OCI-LY3 (cell line): ENCODE results near the gene MAN1A2.

Experiments
- H2AFZ ChIP-seq: fragments of 200-600, 300-600 bp; shearing (Covaris generic); 2 replicates; pipeline ENCODE4 v1.6.0; 2014; ENCODE audit warnings: antibody characterized with exemption, low read depth, low read length
- H3K27ac ChIP-seq: fragments of 200-600, 300-600 bp; sonication (generic); 2 replicates; pipeline ENCODE4 v1.5.1; 2014; ENCODE audit warnings: mild to moderate bottlenecking, low read length, moderate library complexity, mixed read lengths
- H3K27me3 ChIP-seq: fragments of 200-600, 300-600 bp; sonication (generic); 2 replicates; pipeline ENCODE4 v1.6.1; 2014; ENCODE audit warnings: low read depth, low read length, mixed read lengths
- H3K36me3 ChIP-seq: fragments of 200-600, 300-600 bp; sonication (generic); replicated peaks from 2 replicates; pipeline ENCODE3; 2014; ENCODE audit warnings: low read depth, low read length, mixed read lengths
- H3K4me1 ChIP-seq: fragments of 300-600, 200-600 bp; sonication (generic); 2 replicates; pipeline ENCODE4 v1.6.1; 2014; ENCODE audit warnings: low read length, mixed read lengths
- H3K4me2 ChIP-seq: fragments of 200-600, 300-600 bp; sonication (generic); 2 replicates; pipeline ENCODE4 v1.6.1; 2014; ENCODE audit warnings: low read length, mixed read lengths
- H3K4me3 ChIP-seq: fragments of 300-600, 200-600 bp; sonication (generic); 2 replicates; pipeline ENCODE4 v1.5.1; 2014; ENCODE audit warnings: antibody characterized with exemption, mild to moderate bottlenecking, low read length, moderate library complexity
- H3K79me2 ChIP-seq: fragments of 300-600, 200-600 bp; shearing (Covaris generic); 2 replicates; pipeline ENCODE4 v1.6.1; 2014; ENCODE audit warnings: mild to moderate bottlenecking, low read length, mixed read lengths
- H3K9ac ChIP-seq: fragments of 300-600, 200-600 bp; shearing (Covaris generic); 2 replicates; pipeline ENCODE4 v1.6.0; 2014; ENCODE audit warnings: mild to moderate bottlenecking, low read length, moderate library complexity
- H3K9me3 ChIP-seq: fragments of 200-600, 300-600 bp; shearing (Covaris generic); 2 replicates; pipeline ENCODE4 v1.6.1; 2014; ENCODE audit warnings: low read length, mixed read lengths; ENCODE audit not compliant: insufficient read depth
- H4K20me1 ChIP-seq: fragments of 200-600, 300-600 bp; sonication (generic); 2 replicates; pipeline ENCODE4 v1.6.1; 2016; ENCODE audit warnings: low read length, mixed read lengths; ENCODE audit not compliant: insufficient read depth
- CTCF ChIP-seq: fragments of 200-600, 300-600 bp; sonication (generic); IDR thresholded peaks from 2 replicates; pipeline ENCODE4 v1.5.1; 2014; ENCODE audit warnings: antibody characterized with exemption, low read length, low read depth
- EZH2phosphoT487 ChIP-seq: fragments of 200-600 bp; shearing (Covaris generic); IDR thresholded peaks from 2 replicates; pipeline ENCODE4 v1.6.1; 2018; ENCODE audit warnings: antibody characterized with exemption, mixed run types, low read depth

Gene MAN1A2

DNA sequence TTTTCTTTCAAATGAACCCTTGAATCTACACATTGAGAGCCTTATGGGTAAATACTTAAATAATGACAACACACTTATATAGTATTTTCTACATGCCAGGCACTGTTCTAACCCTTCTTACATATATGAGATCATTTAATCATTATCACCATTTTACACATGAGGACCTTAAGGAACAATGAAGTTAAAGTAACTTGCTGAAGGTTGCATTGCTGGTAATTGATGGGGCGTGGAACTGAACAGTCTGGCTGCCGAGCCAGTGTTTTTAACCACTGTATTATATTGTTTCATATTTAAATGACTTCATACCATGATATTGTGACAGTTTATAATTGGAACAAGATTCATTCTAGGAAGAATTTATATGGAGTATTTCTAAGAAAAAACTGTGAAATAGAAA is 126.7 kb downstream of the MAN1A2 start:
- no peak overlapping the region for H2AFZ ChIP-seq
- no peaks in the 10 kb centered on the region for H3K36me3 ChIP-seq
- H3K27me3 ChIP-seq: no peaks in the 10 kb centered on the region
- no peaks in the 10 kb centered on the region for H3K4me1 ChIP-seq
- no peak overlapping the region for H3K27ac ChIP-seq
- TF ChIP-seq CTCF (no peak), EZH2phosphoT487 (no peak)
- no peak overlapping the region for H3K4me3 ChIP-seq
- H3K79me2 ChIP-seq: no peaks in the 10 kb centered on the region
- no peak overlapping the region for H3K4me2 ChIP-seq
- no peak overlapping the region for H3K9ac ChIP-seq
- no peaks in the 10 kb centered on the region for H4K20me1 ChIP-seq
- H3K9me3 ChIP-seq: no peaks in the 10 kb centered on the region

- no peaks in the 10 kb centered on the region for H3K9me3 ChIP-seq
- H4K20me1 ChIP-seq: no peaks in the 10 kb centered on the region
- no peak overlapping the region for H3K9ac ChIP-seq
- H3K36me3 ChIP-seq: no peaks in the 10 kb centered on the region
- no peaks in the 10 kb centered on the region for H3K4me1 ChIP-seq
- H2AFZ ChIP-seq: no peak overlapping the region
- no peak overlapping the region for H3K4me3 ChIP-seq
- H3K27ac ChIP-seq: no peak overlapping the region
- no peaks in the 10 kb centered on the region for H3K79me2 ChIP-seq
- no peak for TF ChIP-seq CTCF
- no peak for TF ChIP-seq EZH2phosphoT487
- H3K27me3 ChIP-seq: no peaks in the 10 kb centered on the region
- H3K4me2 ChIP-seq: no peak overlapping the region
These were observed 127.8 kb downstream of the MAN1A2 start for GRCh38 chr1:117495068-117495467.

- H3K9ac ChIP-seq: no peak overlapping the region
- H2AFZ ChIP-seq: no peak overlapping the region
- no peaks in the 10 kb centered on the region for H3K79me2 ChIP-seq
- H3K27me3 ChIP-seq: no peaks in the 10 kb centered on the region
- no peaks in the 10 kb centered on the region for H3K36me3 ChIP-seq
- no peak overlapping the region for H3K4me2 ChIP-seq
- H4K20me1 ChIP-seq: no peaks in the 10 kb centered on the region
- H3K9me3 ChIP-seq: no peaks in the 10 kb centered on the region
- H3K27ac ChIP-seq: no peak overlapping the region
- H3K4me1 ChIP-seq: no peaks in the 10 kb centered on the region
- H3K4me3 ChIP-seq: no peak overlapping the region
- TF ChIP-seq CTCF (no peak), EZH2phosphoT487 (no peak)
These were observed 131.8 kb downstream of the MAN1A2 start for GRCh38 chr1:117499071-117499470.

DNA sequence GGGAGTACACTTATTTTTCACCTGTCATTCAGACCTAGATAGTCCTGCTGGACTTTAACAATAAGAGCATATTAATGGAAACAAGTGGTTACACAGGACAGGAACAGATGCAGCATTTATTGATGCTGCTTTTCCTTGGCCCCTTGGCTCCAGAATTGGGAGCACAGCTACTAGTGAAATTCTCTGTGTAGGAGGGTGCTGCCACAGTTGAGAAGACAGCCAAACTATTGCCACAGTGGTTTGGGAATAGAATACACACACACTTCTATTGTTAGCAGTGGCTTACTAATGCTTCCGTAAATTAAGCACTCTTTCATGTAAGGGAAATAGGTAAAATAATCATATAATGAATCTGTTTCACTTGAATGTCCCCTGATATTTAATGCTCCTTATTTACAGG is 133.3 kb downstream of the MAN1A2 start:
- Histone ChIP-seq H3K79me2 (no peaks in the 10 kb centered on the region), H3K4me1 (no peaks in the 10 kb centered on the region), H3K36me3 (no peaks in the 10 kb centered on the region), H3K4me2 (no peak overlapping the region), H3K4me3 (no peak overlapping the region), H3K9me3 (no peaks in the 10 kb centered on the region), H2AFZ (no peak overlapping the region), H3K27me3 (no peaks in the 10 kb centered on the region), H4K20me1 (no peaks in the 10 kb centered on the region), H3K9ac (no peak overlapping the region), H3K27ac (no peak overlapping the region)
- no peak for TF ChIP-seq EZH2phosphoT487

GRCh38 chr1:117501281-117501680 is 134.0 kb downstream of the MAN1A2 start:
- Histone ChIP-seq H3K4me1 (no peaks in the 10 kb centered on the region), H3K4me3 (no peak overlapping the region), H3K27me3 (no peaks in the 10 kb centered on the region), H3K9me3 (no peaks in the 10 kb centered on the region), H3K9ac (no peak overlapping the region), H3K4me2 (no peak overlapping the region), H3K27ac (no peak overlapping the region), H4K20me1 (no peaks in the 10 kb centered on the region), H3K36me3 (no peaks in the 10 kb centered on the region), H3K79me2 (no peaks in the 10 kb centered on the region), H2AFZ (no peak overlapping the region)
- no peak for TF ChIP-seq CTCF
- no peak for TF ChIP-seq EZH2phosphoT487
